SK-N-SH treated with all-trans-retinoic acid at 6 μM for 48 hours (cell line): Measurements from ENCODE around the gene TRPC1.
"Not testable (repeated sequence)": the region's sequence is repeated elsewhere in the genome, so short reads cannot be mapped to it uniquely, and the experiment has no call there.

ENCODE experiments used
- ATAC-seq: fragments of 200-7000 bp; cut with Tn5 transposase; 3 replicates; pipeline ENCODE4 v1.9.1; 2020; ENCODE audit warnings: mild to moderate bottlenecking, moderate library complexity
- ARNTL ChIP-seq: fragments of 450-650 bp; formaldehyde crosslinking; IDR thresholded peaks from 2 replicates; pipeline ENCODE4 v1.5.0; 2020; ENCODE audit warnings: low read depth, mild to moderate bottlenecking, moderate library complexity, borderline replicate concordance
- BACH2 ChIP-seq: fragments of 250-450 bp; sonication (Bioruptor Pico); IDR thresholded peaks from 2 replicates; pipeline ENCODE4 v1.9.0; 2021; ENCODE audit warnings: mild to moderate bottlenecking, borderline replicate concordance
- CSDC2 ChIP-seq: fragments of 250-450 bp; sonication (Bioruptor Pico); IDR thresholded peaks from 2 replicates; pipeline ENCODE4 v1.5.0; 2020; ENCODE audit warnings: mild to moderate bottlenecking, moderate library complexity
- ESRRG ChIP-seq: fragments of 250-450 bp; sonication (Bioruptor Pico); IDR thresholded peaks from 2 replicates; pipeline ENCODE4 v1.6.1; 2021; ENCODE audit warnings: mild to moderate bottlenecking
- GLIS3 ChIP-seq: fragments of 250-450 bp; sonication (Bioruptor Pico); IDR thresholded peaks from 2 replicates; pipeline ENCODE4 v1.5.0; 2020; ENCODE audit warnings: mild to moderate bottlenecking, moderate library complexity
- OSR1 ChIP-seq: fragments of 250-450 bp; sonication (Bioruptor Pico); IDR thresholded peaks from 2 replicates; pipeline ENCODE4 v1.8.0; 2022; ENCODE audit warnings: moderate library complexity, mild to moderate bottlenecking, inconsistent platforms
- PPARA ChIP-seq: fragments of 250-450 bp; sonication (Bioruptor Pico); IDR thresholded peaks from 2 replicates; pipeline ENCODE4 v1.5.0; 2020; ENCODE audit warnings: mild to moderate bottlenecking, borderline replicate concordance
- RARB ChIP-seq: fragments of 250-450 bp; sonication (Bioruptor Pico); IDR thresholded peaks from 2 replicates; pipeline ENCODE4 v1.8.0; 2021; ENCODE audit warnings: mild to moderate bottlenecking, moderate library complexity
- SNAI2 ChIP-seq: fragments of 250-450 bp; sonication (Bioruptor Pico); IDR thresholded peaks from 2 replicates; pipeline ENCODE4 v1.5.0; 2020; ENCODE audit warnings: mild to moderate bottlenecking, moderate library complexity
- TCF4 ChIP-seq: fragments of 250-450 bp; sonication (Bioruptor Pico); IDR thresholded peaks from 2 replicates; pipeline ENCODE4 v1.8.0; 2021; ENCODE audit warnings: mild to moderate bottlenecking, moderate library complexity, borderline replicate concordance
- TOX ChIP-seq: fragments of 250-450 bp; sonication (Bioruptor Pico); IDR thresholded peaks from 2 replicates; pipeline ENCODE4 v1.8.0; 2021; ENCODE audit warnings: mild to moderate bottlenecking, moderate library complexity, borderline replicate concordance
- ZC3H10 ChIP-seq: fragments of 250-450 bp; sonication (Bioruptor Pico); IDR thresholded peaks from 2 replicates; pipeline ENCODE4 v1.5.1; 2021; ENCODE audit warnings: mild to moderate bottlenecking, moderate library complexity
- ZFP30 ChIP-seq: fragments of 450-650 bp; formaldehyde crosslinking; IDR thresholded peaks from 2 replicates; pipeline ENCODE4 v1.5.0; 2022; ENCODE audit warnings: mild to moderate bottlenecking, moderate library complexity
- ZNF565 ChIP-seq: fragments of 450-650 bp; formaldehyde crosslinking; conservative IDR thresholded peaks from 2 replicates; pipeline ENCODE4 v1.5.0; 2020; ENCODE audit warnings: low read depth, mild to moderate bottlenecking, moderate library complexity
- ZNF70 ChIP-seq: fragments of 450-650 bp; formaldehyde crosslinking; IDR thresholded peaks from 2 replicates; pipeline ENCODE4 v1.5.0; 2020; ENCODE audit warnings: mild to moderate bottlenecking, moderate library complexity
- ZNF8 ChIP-seq: fragments of 450-650 bp; formaldehyde crosslinking; IDR thresholded peaks from 2 replicates; pipeline ENCODE4 v1.5.0; 2020; ENCODE audit warnings: mild to moderate bottlenecking, moderate library complexity
- TF ChIP-seq, protein P1 (sequence below): fragments of 250-450 bp; sonication (Bioruptor Pico); IDR thresholded peaks from 2 replicates; pipeline ENCODE4 v1.5.1; 2020; ENCODE audit warnings: low read depth, mild to moderate bottlenecking, moderate library complexity
- TF ChIP-seq, protein P2 (sequence below): fragments of 250-450 bp; sonication (Bioruptor Pico); IDR thresholded peaks from 2 replicates; pipeline ENCODE4 v1.5.0; 2020; ENCODE audit warnings: mild to moderate bottlenecking, moderate library complexity
- TF ChIP-seq, protein P3 (sequence below): fragments of 250-450 bp; sonication (Bioruptor Pico); IDR thresholded peaks from 2 replicates; pipeline ENCODE4 v1.5.1; 2021; ENCODE audit warnings: mild to moderate bottlenecking, moderate library complexity
- TF ChIP-seq, protein P4 (sequence below): fragments of 250-450 bp; sonication (Bioruptor Pico); IDR thresholded peaks from 2 replicates; pipeline ENCODE4 v1.8.0; 2021; ENCODE audit warnings: low read depth, mild to moderate bottlenecking, moderate library complexity, borderline replicate concordance

Gene TRPC1

DNA sequence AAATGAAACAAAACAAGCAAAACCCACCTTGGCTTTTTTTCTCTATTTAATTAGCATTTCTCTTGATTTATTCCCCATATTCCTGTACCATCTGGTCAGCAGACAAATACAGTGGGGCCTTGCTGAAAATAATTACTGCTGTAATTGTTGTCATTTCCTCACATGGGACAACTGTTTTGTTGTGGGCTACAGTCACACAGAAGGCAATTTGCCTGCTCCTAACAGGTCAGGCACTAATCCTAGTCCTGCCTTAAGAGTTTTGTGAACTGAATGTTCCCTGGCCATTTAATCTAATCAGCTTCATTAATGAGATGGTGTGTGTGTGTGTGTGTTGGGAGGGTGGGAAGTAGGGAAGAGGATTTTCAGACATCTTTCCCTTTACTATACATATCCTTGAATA lies 11.6 kb downstream of the TRPC1 start:
- ATAC-seq: no peak
- peak; percentile 74 for TF ChIP-seq TCF4 (CRISPR knock-in tag)
- no peak for TF ChIP-seq ESRRG
- TF ChIP-seq CSDC2 (CRISPR knock-in tag): no peak
- no peak for TF ChIP-seq ZC3H10 (CRISPR knock-in tag)
- TF ChIP-seq RARB (CRISPR knock-in tag): no peak
- TF ChIP-seq PPARA (CRISPR knock-in tag): no peak
- no peak for TF ChIP-seq SNAI2 (CRISPR knock-in tag)
- TF ChIP-seq, all 23 proteins: peak for 1

DNA sequence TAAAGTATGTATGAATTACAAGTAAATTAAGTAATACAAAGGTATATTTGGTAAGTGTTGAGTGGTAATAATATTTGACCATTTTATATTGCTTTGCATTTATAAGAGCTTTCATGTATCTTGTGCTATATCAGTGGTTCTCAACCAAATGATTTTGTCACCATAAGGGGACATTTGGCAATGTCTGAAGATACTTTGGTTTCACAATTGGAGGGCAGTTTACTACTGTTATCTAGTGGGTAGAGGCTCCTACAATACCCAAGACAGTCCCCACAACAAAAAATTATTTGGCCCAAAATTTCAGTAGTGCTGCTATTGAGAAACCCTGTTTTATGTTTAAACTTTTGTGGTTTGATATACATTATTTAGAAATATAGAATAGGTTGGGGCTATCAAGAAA lies 14.6 kb downstream of the TRPC1 start:
- TF ChIP-seq OSR1 (CRISPR knock-in tag) (no peak), TOX (no peak), SNAI2 (CRISPR knock-in tag) (no peak), ZNF8 (CRISPR knock-in tag) (no peak)
- no peak for ATAC-seq

DNA sequence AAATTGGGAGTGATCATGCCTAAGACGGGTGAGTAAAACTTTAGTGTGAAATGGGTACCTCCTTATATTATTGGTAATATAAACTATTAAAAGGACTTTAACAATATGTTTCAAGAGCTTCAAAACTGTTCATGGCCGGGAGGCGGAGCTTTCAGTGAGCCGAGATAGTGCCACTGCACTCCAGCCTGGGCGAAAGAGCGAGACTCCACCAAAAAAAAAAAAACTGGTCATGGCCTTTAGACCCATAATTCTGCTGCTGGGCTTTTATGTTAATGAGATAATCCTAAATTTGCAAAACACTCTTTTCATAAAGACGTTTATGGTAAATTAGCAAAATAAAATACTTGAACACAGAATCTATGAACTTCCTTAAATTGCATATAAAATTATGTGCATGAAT lies 22.8 kb downstream of the TRPC1 start:
- no peak for ATAC-seq
- TF ChIP-seq ZNF8 (CRISPR knock-in tag): no peak
- TF ChIP-seq, protein P1, sequence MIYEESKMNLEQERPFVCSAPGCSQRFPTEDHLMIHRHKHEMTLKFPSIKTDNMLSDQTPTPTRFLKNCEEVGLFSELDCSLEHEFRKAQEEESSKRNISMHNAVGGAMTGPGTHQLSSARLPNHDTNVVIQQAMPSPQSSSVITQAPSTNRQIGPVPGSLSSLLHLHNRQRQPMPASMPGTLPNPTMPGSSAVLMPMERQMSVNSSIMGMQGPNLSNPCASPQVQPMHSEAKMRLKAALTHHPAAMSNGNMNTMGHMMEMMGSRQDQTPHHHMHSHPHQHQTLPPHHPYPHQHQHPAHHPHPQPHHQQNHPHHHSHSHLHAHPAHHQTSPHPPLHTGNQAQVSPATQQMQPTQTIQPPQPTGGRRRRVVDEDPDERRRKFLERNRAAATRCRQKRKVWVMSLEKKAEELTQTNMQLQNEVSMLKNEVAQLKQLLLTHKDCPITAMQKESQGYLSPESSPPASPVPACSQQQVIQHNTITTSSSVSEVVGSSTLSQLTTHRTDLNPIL: no peak
- TF ChIP-seq, protein P2, sequence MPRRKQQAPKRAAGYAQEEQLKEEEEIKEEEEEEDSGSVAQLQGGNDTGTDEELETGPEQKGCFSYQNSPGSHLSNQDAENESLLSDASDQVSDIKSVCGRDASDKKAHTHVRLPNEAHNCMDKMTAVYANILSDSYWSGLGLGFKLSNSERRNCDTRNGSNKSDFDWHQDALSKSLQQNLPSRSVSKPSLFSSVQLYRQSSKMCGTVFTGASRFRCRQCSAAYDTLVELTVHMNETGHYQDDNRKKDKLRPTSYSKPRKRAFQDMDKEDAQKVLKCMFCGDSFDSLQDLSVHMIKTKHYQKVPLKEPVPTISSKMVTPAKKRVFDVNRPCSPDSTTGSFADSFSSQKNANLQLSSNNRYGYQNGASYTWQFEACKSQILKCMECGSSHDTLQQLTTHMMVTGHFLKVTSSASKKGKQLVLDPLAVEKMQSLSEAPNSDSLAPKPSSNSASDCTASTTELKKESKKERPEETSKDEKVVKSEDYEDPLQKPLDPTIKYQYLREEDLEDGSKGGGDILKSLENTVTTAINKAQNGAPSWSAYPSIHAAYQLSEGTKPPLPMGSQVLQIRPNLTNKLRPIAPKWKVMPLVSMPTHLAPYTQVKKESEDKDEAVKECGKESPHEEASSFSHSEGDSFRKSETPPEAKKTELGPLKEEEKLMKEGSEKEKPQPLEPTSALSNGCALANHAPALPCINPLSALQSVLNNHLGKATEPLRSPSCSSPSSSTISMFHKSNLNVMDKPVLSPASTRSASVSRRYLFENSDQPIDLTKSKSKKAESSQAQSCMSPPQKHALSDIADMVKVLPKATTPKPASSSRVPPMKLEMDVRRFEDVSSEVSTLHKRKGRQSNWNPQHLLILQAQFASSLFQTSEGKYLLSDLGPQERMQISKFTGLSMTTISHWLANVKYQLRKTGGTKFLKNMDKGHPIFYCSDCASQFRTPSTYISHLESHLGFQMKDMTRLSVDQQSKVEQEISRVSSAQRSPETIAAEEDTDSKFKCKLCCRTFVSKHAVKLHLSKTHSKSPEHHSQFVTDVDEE (CRISPR knock-in tag): no peak
- TF ChIP-seq ZNF70 (CRISPR knock-in tag): no peak
- TF ChIP-seq, protein P3, sequence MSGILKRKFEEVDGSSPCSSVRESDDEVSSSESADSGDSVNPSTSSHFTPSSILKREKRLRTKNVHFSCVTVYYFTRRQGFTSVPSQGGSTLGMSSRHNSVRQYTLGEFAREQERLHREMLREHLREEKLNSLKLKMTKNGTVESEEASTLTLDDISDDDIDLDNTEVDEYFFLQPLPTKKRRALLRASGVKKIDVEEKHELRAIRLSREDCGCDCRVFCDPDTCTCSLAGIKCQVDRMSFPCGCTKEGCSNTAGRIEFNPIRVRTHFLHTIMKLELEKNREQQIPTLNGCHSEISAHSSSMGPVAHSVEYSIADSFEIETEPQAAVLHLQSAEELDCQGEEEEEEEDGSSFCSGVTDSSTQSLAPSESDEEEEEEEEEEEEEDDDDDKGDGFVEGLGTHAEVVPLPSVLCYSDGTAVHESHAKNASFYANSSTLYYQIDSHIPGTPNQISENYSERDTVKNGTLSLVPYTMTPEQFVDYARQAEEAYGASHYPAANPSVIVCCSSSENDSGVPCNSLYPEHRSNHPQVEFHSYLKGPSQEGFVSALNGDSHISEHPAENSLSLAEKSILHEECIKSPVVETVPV (CRISPR knock-in tag): no peak
- no peak for TF ChIP-seq ZNF565
- TF ChIP-seq TOX: no peak
- TF ChIP-seq ZC3H10 (CRISPR knock-in tag): no peak
- TF ChIP-seq CSDC2 (CRISPR knock-in tag): no peak
- TF ChIP-seq RARB (CRISPR knock-in tag): no peak
- no peak for TF ChIP-seq PPARA (CRISPR knock-in tag)
- no peak for TF ChIP-seq ARNTL
- no peak for TF ChIP-seq ESRRG
- no peak for TF ChIP-seq OSR1 (CRISPR knock-in tag)
- no peak for TF ChIP-seq ZFP30 (CRISPR knock-in tag)
- no peak for TF ChIP-seq BACH2 (CRISPR knock-in tag)
- TF ChIP-seq GLIS3 (CRISPR knock-in tag): no peak

DNA sequence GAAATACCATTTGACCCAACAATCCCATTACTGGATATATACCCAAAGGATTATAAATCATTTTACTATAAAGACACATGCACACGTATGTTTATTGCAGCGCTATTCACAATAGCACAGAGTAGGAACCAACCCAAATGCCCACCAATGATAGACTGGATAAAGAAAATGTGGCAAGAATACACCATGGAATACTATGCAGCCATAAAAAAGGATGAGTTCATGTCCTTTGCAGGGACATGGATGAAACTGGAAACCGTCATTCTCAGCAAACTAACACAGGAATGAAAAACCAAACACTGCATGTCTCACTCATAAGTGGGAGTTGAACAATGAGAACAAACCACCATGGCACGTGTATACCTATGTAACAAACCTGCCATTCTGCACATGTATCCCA lies 26.7 kb downstream of the TRPC1 start:
- not testable (repeated sequence) for ATAC-seq

DNA sequence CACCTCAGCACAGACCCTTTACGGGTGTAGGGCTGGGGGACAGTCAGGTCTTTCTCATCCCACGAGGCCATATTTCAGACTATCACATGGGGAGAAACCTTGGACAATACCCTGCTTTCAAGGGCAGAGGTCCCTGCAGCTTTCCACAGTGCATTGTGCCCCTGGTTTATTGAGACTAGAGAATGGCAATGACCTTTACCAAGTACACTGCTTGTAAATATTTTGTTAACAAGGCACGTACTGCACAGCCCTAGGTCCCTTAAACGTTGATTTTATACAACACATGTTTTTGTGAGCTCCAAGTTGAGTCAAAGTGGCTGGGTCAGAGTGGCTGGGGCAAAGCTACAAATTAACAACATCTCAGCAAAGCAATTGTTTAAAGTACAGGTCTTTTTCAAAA lies 28.8 kb downstream of the TRPC1 start:
- not testable (repeated sequence) for ATAC-seq

DNA sequence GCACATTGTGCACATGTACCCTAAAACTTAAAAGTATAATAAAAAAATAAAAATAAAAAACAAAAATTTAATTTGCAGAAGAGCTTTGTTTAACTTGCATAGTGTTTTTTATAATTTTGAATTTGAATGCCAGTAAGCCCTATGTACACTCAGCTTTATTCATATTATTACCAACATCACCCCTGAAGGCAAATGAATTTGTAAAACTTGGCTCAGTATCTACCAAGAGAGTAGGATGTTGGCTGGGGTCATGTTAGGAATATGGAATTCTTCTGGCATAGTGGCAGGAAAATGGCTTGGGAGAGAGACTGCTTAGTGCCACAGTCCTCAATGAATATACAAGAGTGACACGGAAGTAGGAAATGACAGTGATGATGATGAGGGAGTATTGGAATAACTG lies 30.7 kb downstream of the TRPC1 start:
- no peak for TF ChIP-seq GLIS3 (CRISPR knock-in tag)
- TF ChIP-seq, protein P1: no peak
- TF ChIP-seq, protein P4, sequence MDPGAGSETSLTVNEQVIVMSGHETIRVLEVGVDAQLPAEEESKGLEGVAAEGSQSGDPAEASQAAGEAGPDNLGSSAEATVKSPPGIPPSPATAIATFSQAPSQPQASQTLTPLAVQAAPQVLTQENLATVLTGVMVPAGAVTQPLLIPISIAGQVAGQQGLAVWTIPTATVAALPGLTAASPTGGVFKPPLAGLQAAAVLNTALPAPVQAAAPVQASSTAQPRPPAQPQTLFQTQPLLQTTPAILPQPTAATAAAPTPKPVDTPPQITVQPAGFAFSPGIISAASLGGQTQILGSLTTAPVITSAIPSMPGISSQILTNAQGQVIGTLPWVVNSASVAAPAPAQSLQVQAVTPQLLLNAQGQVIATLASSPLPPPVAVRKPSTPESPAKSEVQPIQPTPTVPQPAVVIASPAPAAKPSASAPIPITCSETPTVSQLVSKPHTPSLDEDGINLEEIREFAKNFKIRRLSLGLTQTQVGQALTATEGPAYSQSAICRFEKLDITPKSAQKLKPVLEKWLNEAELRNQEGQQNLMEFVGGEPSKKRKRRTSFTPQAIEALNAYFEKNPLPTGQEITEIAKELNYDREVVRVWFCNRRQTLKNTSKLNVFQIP (CRISPR knock-in tag): no peak
- no peak for TF ChIP-seq SNAI2 (CRISPR knock-in tag)
- no peak for TF ChIP-seq OSR1 (CRISPR knock-in tag)
- TF ChIP-seq ZNF565: no peak
- ATAC-seq: no peak
